HG03103 (cell line): ENCODE results near the gene NKD2.

ENCODE experiments used
- ATAC-seq: cut with Tn5 transposase; IDR thresholded peaks from one replicate; pipeline ENCODE4 v1.9.1; 2021; ENCODE audit warnings: low read depth; ENCODE audit not compliant: unreplicated experiment

Gene NKD2

DNA sequence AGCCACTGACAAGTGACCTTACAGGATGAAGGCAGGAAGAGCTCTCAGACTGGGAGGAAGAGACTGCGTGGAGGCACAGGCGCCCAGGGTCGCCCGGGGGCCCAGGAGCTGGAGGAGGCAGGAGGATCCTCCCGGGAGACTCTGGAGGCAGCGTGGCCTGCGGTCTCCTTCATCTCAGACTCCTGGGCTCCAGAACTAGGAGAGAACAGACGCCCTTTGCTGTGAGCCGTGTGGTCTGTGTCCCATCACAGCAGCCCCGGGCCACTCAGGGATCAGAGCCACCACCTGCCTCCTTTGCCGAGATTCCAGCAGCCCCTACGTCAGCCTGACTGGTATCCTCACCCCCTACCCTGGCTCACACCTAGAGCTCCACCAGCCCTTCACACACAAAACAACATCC is 58.1 kb downstream of the NKD2 start:
- no peak for ATAC-seq

DNA sequence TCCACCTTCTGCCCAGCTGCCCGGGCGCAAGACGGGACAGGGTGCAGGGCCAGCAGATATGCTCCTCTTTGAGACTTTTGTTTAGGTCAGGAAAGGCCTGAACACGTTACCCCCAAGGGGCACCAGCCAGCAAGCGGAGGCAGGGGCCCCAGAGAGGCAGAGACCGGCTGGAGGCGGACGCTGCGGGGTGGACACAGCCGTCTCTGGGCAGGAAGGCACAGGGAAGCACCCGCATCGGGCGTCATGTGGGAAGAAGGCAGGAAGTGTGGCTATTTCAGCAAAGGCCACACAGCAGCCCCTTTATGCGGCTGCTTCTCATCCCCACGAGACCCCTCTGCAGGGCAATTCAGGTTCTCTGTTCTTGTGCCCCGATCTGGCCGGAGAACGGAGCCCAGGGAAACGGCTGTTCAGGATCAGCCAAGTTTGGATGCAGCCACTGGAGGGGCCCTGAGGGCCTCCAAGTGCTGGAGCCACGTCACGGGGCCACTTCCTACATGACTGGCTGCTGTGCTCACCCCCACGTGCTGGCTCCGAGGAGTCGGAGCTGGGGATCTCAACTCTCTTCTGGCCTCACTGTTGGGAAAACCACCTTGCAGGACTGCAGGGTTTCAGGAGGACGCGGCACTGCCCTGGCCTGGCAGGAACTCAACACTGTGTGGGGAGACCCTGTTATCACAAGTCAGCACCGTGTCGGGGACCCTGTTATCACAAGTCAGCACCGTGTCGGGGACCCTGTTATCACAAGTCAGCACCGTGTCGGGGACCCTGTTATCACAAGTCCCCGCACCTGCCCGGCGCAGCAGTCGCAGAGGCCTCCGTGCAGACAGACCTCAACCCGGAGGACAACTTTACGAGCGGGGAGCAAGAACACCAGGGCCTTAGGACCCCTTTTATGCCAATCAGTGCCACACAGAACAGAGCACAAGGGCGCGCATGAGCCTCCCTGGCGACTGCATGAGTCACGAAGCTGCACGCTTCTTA is 58.8 kb downstream of the NKD2 start:
- no peak for ATAC-seq

DNA sequence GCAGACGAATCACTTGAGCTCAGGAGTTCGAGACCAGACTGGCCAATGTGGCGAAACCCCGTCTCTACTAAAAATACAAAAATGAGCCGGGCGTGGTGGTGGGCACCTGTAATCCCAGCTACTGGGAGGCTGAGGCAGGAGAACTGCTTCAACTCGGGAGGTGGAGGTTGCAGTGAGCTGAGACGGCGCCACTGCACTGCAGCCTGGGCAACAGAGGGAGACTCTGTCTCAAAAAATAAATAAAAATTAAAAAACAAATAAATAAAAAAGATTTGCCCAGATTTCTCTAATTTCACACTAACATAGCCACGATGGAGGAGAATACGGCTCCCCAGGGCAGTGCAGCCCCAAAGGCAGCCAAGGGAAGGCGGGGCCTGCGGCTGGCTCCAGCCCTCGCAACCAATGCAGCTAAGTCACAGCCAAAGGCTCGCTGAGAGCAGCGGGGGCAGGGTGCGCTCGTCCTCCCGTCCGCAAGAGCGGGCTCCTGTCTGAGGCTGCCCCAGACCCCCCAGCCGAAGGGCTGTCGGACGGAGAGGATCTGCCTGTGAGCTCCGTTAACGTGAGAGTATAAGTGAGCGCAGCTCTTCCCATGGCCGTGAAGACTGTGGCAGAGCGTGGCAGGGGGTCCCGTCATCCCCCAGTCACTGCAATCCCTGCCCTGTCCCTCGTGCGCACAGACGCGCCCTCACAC is 59.7 kb downstream of the NKD2 start:
- ATAC-seq = no peak

DNA sequence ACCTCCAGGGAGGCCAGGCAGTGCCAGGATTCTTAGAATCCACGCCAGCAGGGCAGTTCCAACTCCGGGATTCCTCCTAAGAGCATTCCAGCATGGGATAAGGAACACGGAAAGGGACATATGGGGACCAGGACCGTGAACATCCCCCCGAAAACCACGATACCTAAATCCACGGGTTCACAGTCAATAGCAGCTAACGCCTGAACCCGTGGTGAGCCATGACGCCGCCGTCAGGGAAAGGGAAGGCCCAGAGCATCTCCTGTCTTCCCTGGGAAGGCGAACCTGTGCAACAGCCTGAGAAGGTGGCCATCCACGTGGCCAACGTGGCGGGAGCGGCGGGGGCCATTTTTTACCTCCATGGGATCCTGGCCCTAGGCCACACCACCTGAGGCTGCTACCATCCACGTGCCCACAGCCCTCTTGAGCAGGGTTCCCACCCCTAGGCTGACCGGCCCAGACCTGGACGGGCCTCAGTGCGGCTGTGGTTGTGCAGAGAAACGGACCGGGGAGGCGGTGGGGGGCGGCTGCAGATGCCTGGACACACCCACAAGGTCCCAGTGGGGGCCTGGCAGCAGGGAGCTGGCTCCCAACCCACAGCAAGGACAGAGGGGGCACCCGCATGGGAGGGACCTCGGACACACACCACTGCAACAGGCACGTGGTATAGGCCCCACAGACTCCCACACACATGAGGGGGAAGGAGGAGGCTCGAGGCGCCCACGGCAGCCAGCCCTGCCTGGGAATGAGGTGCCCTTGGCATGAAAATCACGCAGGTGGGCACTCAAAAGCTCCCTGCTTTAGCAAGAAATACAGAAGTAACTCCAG is 60.5 kb downstream of the NKD2 start:
- ATAC-seq = no peak

GRCh38 chr5:1069720-1070088 is 61.1 kb downstream of the NKD2 start:
- ATAC-seq = no peak

DNA sequence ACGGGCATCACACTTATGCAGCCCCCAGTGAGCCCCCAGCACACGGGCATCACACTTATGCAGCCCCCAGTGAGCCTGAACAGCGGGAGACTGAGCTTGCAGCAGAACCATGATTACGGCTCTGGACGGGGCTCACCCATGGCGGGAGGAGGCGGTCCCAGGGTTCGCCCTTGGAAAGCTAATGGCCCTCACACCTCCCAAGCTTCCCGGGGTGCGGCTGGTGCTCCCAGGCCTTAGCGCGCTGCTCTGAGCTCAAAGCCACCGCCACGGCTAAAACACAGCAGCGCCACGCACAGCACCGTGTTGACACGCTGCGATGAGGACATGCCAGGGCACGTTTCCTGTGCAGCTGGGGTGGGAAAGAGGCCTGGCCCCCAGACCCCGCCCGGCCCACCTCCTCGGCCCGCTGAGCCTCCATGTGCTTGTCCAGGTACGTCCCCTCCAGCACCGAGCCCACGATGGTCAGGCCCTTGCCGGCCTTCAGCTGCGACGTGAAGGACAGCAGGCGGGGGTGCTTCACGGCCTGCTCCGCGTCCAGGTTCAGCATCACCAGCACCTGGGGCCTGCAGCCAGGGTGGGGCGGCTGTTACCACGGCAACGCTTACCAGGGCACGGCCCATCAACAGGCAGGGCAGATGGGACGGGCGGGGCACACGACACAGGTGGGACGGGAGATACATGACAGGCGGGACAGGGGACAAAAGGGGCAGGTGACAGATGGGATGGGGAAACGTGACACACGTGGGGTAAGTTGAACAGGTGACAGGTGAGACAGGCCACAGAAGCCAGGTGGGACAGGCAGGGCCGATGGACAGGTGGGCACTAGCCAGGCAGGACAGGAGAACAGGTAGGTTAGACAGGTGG is 64.9 kb downstream of the NKD2 start:
- no peak for ATAC-seq

GRCh38 chr5:1074226-1074625 is 65.6 kb downstream of the NKD2 start:
- no peak for ATAC-seq

- ATAC-seq = no peak
Observed at GRCh38 chr5:1074816-1075554, 66.4 kb downstream of the NKD2 start.

GRCh38 chr5:1075555-1075881 is 66.9 kb downstream of the NKD2 start:
- ATAC-seq = no peak

GRCh38 chr5:1075931-1076330 is 67.3 kb downstream of the NKD2 start:
- no peak for ATAC-seq

DNA sequence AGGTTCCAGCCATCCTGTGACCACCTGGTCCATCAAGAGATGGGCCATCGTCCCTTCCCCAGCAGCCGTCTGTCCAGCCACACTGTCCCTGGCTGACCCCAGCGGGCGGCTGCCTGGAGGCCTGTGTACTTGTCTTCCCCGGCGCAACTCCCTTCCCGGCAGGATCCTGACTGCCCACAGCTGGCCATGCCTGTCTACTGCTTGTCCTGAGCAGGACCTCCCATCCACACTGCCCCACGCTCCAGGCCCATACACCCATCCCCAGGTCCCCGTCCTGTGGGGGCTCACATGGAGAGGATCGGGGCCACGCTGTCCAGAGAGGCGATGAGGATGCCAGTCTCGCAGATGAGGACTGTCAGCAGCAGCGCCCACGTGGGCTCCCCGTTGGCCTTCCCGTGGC is 67.8 kb downstream of the NKD2 start:
- ATAC-seq = no peak

- no peak for ATAC-seq
Observed at GRCh38 chr5:1077026-1077425, 68.4 kb downstream of the NKD2 start.

- no peak for ATAC-seq
Observed at GRCh38 chr5:1077491-1078020, 69.0 kb downstream of the NKD2 start.

DNA sequence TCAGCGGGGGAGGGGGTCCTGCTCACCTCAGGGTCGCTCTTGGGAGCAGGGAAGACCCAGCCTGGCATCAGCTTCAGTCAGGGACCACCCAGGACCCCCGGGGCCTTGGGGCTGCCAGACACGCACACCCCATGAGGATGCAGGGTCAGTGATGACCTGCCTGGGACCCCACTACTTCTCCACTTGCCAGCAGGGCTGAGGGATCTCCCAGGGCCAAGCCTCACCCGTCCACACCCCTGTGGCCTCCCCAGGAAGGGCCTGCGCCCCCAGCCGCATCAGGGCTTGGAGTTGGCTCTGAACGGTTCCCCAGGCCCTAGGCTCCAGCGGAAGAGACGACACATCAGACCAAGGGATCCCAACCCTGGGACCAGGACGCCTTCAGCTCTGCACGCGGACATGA is 69.6 kb downstream of the NKD2 start:
- no peak for ATAC-seq

GRCh38 chr5:1078851-1079250 is 70.2 kb downstream of the NKD2 start:
- no peak for ATAC-seq

- ATAC-seq = no peak
Observed at GRCh38 chr5:1079486-1079885, 70.9 kb downstream of the NKD2 start.

GRCh38 chr5:1079961-1080360 is 71.4 kb downstream of the NKD2 start:
- no peak for ATAC-seq

- no peak for ATAC-seq
Observed at GRCh38 chr5:1080432-1080831, 71.8 kb downstream of the NKD2 start.

DNA sequence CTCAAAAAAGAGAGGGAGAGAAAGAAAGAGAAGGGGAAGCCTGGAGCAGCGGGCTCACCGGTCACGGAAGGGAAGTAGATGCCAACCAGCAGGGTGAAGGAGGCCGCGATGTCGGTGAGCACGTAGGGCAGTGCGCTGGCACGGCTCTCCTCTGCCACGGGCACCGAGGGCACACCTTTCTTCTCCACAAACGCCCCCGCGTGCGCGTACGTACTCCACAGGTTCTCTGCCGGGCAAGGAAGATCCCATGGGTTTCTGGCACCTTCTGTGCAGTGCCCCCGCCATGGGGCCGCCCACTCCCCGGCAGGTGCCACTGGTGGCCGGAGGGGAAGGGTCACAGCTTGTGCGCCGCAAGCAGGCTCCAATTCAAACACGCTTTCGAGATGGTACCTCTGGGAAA is 72.9 kb downstream of the NKD2 start:
- no peak for ATAC-seq
